Subcutaneous preadipocyte (primary cell): ENCODE results near the gene ZFP36L2. TPM values are rescaled to one million over a fixed set of nuclear protein-coding genes. Genes with fewer than 3 reads are reported as not detected.

Experiments used
- total RNA-seq: library from RNA; depleted of rRNA; stranded (reverse); fragments of >200 nt; gene quantifications from 2 replicates; pipeline ENCODE4 v1.2.3, GENCODE V29; 2012

Gene ZFP36L2, protein sequence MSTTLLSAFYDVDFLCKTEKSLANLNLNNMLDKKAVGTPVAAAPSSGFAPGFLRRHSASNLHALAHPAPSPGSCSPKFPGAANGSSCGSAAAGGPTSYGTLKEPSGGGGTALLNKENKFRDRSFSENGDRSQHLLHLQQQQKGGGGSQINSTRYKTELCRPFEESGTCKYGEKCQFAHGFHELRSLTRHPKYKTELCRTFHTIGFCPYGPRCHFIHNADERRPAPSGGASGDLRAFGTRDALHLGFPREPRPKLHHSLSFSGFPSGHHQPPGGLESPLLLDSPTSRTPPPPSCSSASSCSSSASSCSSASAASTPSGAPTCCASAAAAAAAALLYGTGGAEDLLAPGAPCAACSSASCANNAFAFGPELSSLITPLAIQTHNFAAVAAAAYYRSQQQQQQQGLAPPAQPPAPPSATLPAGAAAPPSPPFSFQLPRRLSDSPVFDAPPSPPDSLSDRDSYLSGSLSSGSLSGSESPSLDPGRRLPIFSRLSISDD
- 15.8 and 16.2 TPM in 2 replicates for total RNA-seq

DNA sequence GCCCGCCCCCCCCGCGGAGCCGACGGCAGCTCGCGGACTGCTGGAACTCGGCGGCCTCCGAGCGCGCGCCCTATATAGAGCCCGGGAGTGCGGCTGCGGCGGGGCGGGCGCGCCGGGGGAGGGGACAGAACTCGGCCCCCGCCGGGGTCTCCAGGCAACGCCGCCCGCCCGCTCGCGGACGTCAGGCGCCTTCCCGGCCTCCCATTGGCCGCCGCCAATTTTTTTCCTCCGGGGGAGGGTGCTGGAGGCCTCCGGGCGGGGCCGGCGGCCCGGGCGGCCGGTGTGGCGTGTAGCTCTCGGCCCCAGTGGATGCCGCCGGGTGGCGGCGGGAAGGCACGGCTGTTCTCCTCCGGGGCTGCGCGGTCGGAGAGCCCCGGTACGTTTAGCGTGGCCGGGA lies at the start of gene ZFP36L2:
Gene ZFP36L2 (minus strand): TSS at position 49 of the 397 bp plus-strand sequence. CDS start 291 bp downstream, outside the sequence.

